B cell (primary cell): Measurements from ENCODE around the gene C1QL1. TPM values are rescaled to one million over a fixed set of nuclear protein-coding genes. Genes with fewer than 3 reads are reported as not detected.

Source experiments
- ATAC-seq: fragments of 200-7000 bp; cut with Tn5 transposase; one replicate; pipeline ENCODE4 v1.10.0; 2021; ENCODE audit warnings: low read depth, mild to moderate bottlenecking, moderate number of reproducible peaks, moderate library complexity
- CTCF ChIA-PET: fragments of 350-600 bp; sonication (Branson Sonifier 250); formaldehyde crosslinking; loops from one replicate; lab custom pipeline; 2021; ENCODE audit warnings: antibody characterized with exemption, inconsistent platforms; lab: Charles Lee
- POLR2A ChIA-PET: fragments of 350-600 bp; sonication (Branson Sonifier 250); formaldehyde crosslinking; loops from one replicate; lab custom pipeline; 2021; ENCODE audit warnings: antibody characterized with exemption; lab: Charles Lee
- DNase-seq: peaks from one replicate; pipeline ENCODE4 v3.0.0; 2013
- H2AFZ ChIP-seq: 2 replicates; pipeline ENCODE4 v1.6.1; 2012; ENCODE audit warnings: mild to moderate bottlenecking, low read depth, low read length; ENCODE audit not compliant: insufficient read depth, poor library complexity, severe bottlenecking
- H3K27ac ChIP-seq, 2 donors: 1 replicate in 1 of 2; 2 replicates in 1 of 2; pipeline ENCODE4 v1.5.1; 2012 to 2013; ENCODE audit warnings: low read length in 2 of 2, mild to moderate bottlenecking in 2 of 2, moderate library complexity in 1 of 2
- H3K27me3 ChIP-seq, 4 experiments: fragments of 200-600 bp in 1 of 4; sonication (generic) in 1 of 4; replicated peaks in 1 of 4; 1 replicate in 2 of 4; 2 replicates in 2 of 4; pipeline versions ENCODE4 v1.6.1 to v1.7.0; 2013 to 2016; ENCODE audit warnings: low read length in 3 of 4, mild to moderate bottlenecking in 2 of 4, mixed read lengths in 1 of 4, moderate library complexity in 1 of 4; ENCODE audit not compliant: insufficient read depth in 4 of 4, control insufficient read depth in 3 of 4; ENCODE audit errors: control extremely low read depth in 1 of 4
- H3K36me3 ChIP-seq, 2 experiments: replicated peaks in 1 of 2; 1 replicate in 1 of 2; 2 replicates in 1 of 2; pipeline versions ENCODE4 v1.6.1 to v1.7.1; 2013; ENCODE audit warnings: low read length in 1 of 2; ENCODE audit not compliant: insufficient read depth in 2 of 2, control insufficient read depth in 1 of 2; ENCODE audit errors: control extremely low read depth in 1 of 2, extremely low read depth in 1 of 2
- H3K4me1 ChIP-seq, 2 donors: fragments of 200-600 bp in 1 of 2; sonication (generic) in 1 of 2; 1 replicate in 1 of 2; 2 replicates in 1 of 2; pipeline versions ENCODE4 v1.5.1 to v1.6.1; 2013 to 2017; ENCODE audit warnings: low read length in 2 of 2; ENCODE audit not compliant: control insufficient read depth in 2 of 2, insufficient read depth in 2 of 2
- H3K4me2 ChIP-seq: replicated peaks from 2 replicates; pipeline ENCODE3; 2012; ENCODE audit warnings: mild to moderate bottlenecking, low read depth, low read length; ENCODE audit not compliant: poor library complexity, severe bottlenecking
- H3K4me3 ChIP-seq, 5 experiments: fragments of 200-600 bp in 1 of 5; sonication (generic) in 1 of 5; 1 replicate in 3 of 5; 2 replicates in 2 of 5; pipeline versions ENCODE4 v1.5.1 to v1.7.0; 2011 to 2016; ENCODE audit warnings: low read length in 4 of 5, mild to moderate bottlenecking in 4 of 5, low read depth in 2 of 5, control low read depth in 1 of 5, moderate library complexity in 1 of 5; ENCODE audit not compliant: insufficient read depth in 1 of 5; ENCODE audit errors: control extremely low read depth in 1 of 5, extremely low read depth in 1 of 5
- H3K79me2 ChIP-seq: fragments of 200-600 bp; sonication (generic); one replicate; pipeline ENCODE4 v1.6.0; 2016; ENCODE audit warnings: low read length; ENCODE audit not compliant: control insufficient read depth, insufficient read depth
- H3K9ac ChIP-seq: fragments of 200-600 bp; sonication (generic); 2 replicates; pipeline ENCODE4 v1.6.1; 2017; ENCODE audit warnings: mild to moderate bottlenecking, low read length, moderate library complexity
- H3K9me3 ChIP-seq, 3 donors: one replicate each; pipeline versions ENCODE4 v1.6.1 to v1.7.1; 2013; ENCODE audit warnings: low read length in 2 of 3; ENCODE audit not compliant: control insufficient read depth in 2 of 3, insufficient read depth in 1 of 3; ENCODE audit errors: control extremely low read depth in 1 of 3
- H4K20me1 ChIP-seq: 2 replicates; pipeline ENCODE4 v1.6.0; 2012; ENCODE audit warnings: mild to moderate bottlenecking, low read length; ENCODE audit not compliant: insufficient read depth, control insufficient read depth, poor library complexity, severe bottlenecking
- H3K27ac Mint-ChIP-seq: one replicate; pipeline ENCODE4 v1.8.0; 2021; ENCODE audit warnings: mixed read lengths
- H3K27me3 Mint-ChIP-seq: one replicate; pipeline ENCODE4 v1.8.0; 2021; ENCODE audit warnings: mixed read lengths
- H3K4me1 Mint-ChIP-seq: one replicate; pipeline ENCODE4 v1.8.0; 2021; ENCODE audit warnings: mixed read lengths
- H3K4me3 Mint-ChIP-seq: one replicate; pipeline ENCODE4 v1.8.0; 2021; ENCODE audit warnings: mixed read lengths
- H3K9me3 Mint-ChIP-seq: one replicate; pipeline ENCODE4 v1.8.0; 2022; ENCODE audit warnings: mixed read lengths; ENCODE audit not compliant: insufficient read depth
- CTCF ChIP-seq: fragments of 200-600 bp; IDR thresholded peaks from one replicate; pipeline ENCODE4 v1.8.0; 2022; ENCODE audit warnings: antibody characterized with exemption, mild to moderate bottlenecking
- EZH2 ChIP-seq: IDR thresholded peaks from 2 replicates; pipeline ENCODE4 v1.6.1; 2012; ENCODE audit warnings: borderline replicate concordance, low read depth, mild to moderate bottlenecking, moderate library complexity, low read length; ENCODE audit not compliant: insufficient read depth, poor library complexity, severe bottlenecking
- WGBS: methylation state at CpG from one replicate; pipeline ENCODE4 v1.1.5; 2013; ENCODE audit warnings: missing lambda C conversion rate; ENCODE audit not compliant: insufficient coverage; 5-methylcytosine and 5-hydroxymethylcytosine counted together
- intact Hi-C: fragments of 100-400 bp; cut with micrococcal nuclease; formaldehyde crosslinking; loops from one replicate; pipeline ENCODE4 v1.10.0; 2022
- polyA plus RNA-seq: library from polyadenylated mRNA; depleted of rRNA; stranded (reverse); fragments of >200 nt; gene quantifications from 2 replicates; pipeline ENCODE4 v1.2.3, GENCODE V29; 2012
- total RNA-seq, 2 donors: library from RNA; stranded (reverse); fragments of 120-200 nt in 1 of 2; gene quantifications; 1 replicate in 1 of 2; 2 replicates in 1 of 2; pipeline versions ENCODE4 v1.2.3 to v1.2.4, GENCODE V29; 2013 to 2022

Gene C1QL1
- total and polyA plus RNA-seq, 2 donors (not counting 1 experiment from before 2014, with no cell fraction given): not detected

- Histone ChIP-seq H3K9me3 (peaks cover 0 to 4% (median 0%) of the 10 kb centered on the region in 3 donors), H3K4me1 (peaks cover 9 to 15% of the 10 kb centered on the region in 2 donors), H3K27ac (no peak overlapping the region), H3K36me3 (no peaks in the 10 kb centered on the region), H4K20me1 (no peaks in the 10 kb centered on the region), H3K27me3 (peaks cover 0 to 67% (median 17%) of the 10 kb centered on the region in 4 experiments), H2AFZ (peak overlapping the region; percentile 59), H3K4me2 (peak overlapping the region; percentile 60), H3K9ac (peak overlapping the region; percentile 23), H3K79me2 (no peaks in the 10 kb centered on the region), H3K4me3 (peak overlapping the region in 1 of 5 experiments; percentile 19)
- H3K27ac Mint-ChIP-seq: no peak overlapping the region
- CTCF ChIA-PET: no interaction called here
- H3K27me3 Mint-ChIP-seq: peaks cover 56% of the 10 kb centered on the region
- DNase-seq (no peak), ATAC-seq (no peak)
- WGBS: 7% methylated on average over 43 of the region's 56 CpGs
- TF ChIP-seq EZH2 (no peak), CTCF (no peak)
- intact Hi-C loops: no loop called here
- H3K4me1 Mint-ChIP-seq: peaks cover 5% of the 10 kb centered on the region
- peak overlapping the region; percentile 44 for H3K4me3 Mint-ChIP-seq
- POLR2A ChIA-PET: no interaction called here
- H3K9me3 Mint-ChIP-seq: no peaks in the 10 kb centered on the region
These were observed 8.1 kb downstream of the C1QL1 start for GRCh38 chr17:44959821-44960531.
